ENCODE measurements around the gene PSME4. TPM values are rescaled to one million over a fixed set of nuclear protein-coding genes. Genes with fewer than 3 reads are reported as not detected.

The PSME4 gene
- total RNA-seq, 1 donor from 2014 or later = 51.0 TPM

Small RNA genes lying within 50 kb of the gene (microRNA-seq; reads per million reads assigned to microRNA genes)
- not detected for gene MIR3682 (ENCODE audit: borderline number of aligned reads)

Other genes starting within 250 kb of the PSME4 start
- 6.0 TPM for gene CHAC2, start 203.2 kb downstream of the PSME4 start, total RNA-seq
- gene ASB3, start 184.0 kb downstream of the PSME4 start, total RNA-seq = 11.7 TPM
- 35.5 TPM for gene ERLEC1, start 183.9 kb downstream of the PSME4 start, total RNA-seq
- 0.50 TPM for gene GPR75, start 111.0 kb downstream of the PSME4 start, total RNA-seq
- gene ACYP2, start 144.6 kb upstream of the PSME4 start, total RNA-seq = 60.3 TPM

Data from left ventricle myocardium superior (tissue), 1 donor.